IgD-negative memory B cell (primary cell): Measurements from ENCODE around the gene FTCD. TPM values are rescaled to one million over a fixed set of nuclear protein-coding genes. Genes with fewer than 3 reads are reported as not detected.
A peak's percentile ranks its signal among the peaks of the same experiment; 100 is the strongest.
"Not testable (repeated sequence)": the region's sequence is repeated elsewhere in the genome, so short reads cannot be mapped to it uniquely, and the experiment has no call there.

Experiments used
- H3K27ac Mint-ChIP-seq, 3 donors: one replicate each; pipeline ENCODE4 v1.8.0; 2020 to 2022; ENCODE audit warnings: mild to moderate bottlenecking in 3 of 3, mixed read lengths in 3 of 3, moderate library complexity in 1 of 3
- H3K27me3 Mint-ChIP-seq: one replicate; pipeline ENCODE4 v1.8.0; 2021; ENCODE audit warnings: mixed read lengths
- H3K36me3 Mint-ChIP-seq: one replicate; pipeline ENCODE4 v1.8.0; 2020; ENCODE audit warnings: mild to moderate bottlenecking, mixed read lengths
- H3K4me1 Mint-ChIP-seq, 3 donors: one replicate each; pipeline ENCODE4 v1.8.0; 2020 to 2022; ENCODE audit warnings: mixed read lengths in 3 of 3, mild to moderate bottlenecking in 1 of 3
- H3K4me3 Mint-ChIP-seq, 4 donors: one replicate each; pipeline ENCODE4 v1.8.0; 2020 to 2022; ENCODE audit warnings: mild to moderate bottlenecking in 4 of 4, mixed read lengths in 4 of 4, moderate library complexity in 3 of 4
- H3K9me3 Mint-ChIP-seq, 3 donors: one replicate each; pipeline ENCODE4 v1.8.0; 2020 to 2021; ENCODE audit warnings: mixed read lengths in 3 of 3, mild to moderate bottlenecking in 1 of 3
- polyA plus RNA-seq: library from polyadenylated mRNA; unstranded; fragments of 300-500 nt; fragmentation: Illumina TruSeq; gene quantifications from one replicate; pipeline ENCODE4 v1.2.3, GENCODE V29; 2021

The FTCD gene
- polyA plus RNA-seq, 1 donor from 2014 or later = not detected

DNA sequence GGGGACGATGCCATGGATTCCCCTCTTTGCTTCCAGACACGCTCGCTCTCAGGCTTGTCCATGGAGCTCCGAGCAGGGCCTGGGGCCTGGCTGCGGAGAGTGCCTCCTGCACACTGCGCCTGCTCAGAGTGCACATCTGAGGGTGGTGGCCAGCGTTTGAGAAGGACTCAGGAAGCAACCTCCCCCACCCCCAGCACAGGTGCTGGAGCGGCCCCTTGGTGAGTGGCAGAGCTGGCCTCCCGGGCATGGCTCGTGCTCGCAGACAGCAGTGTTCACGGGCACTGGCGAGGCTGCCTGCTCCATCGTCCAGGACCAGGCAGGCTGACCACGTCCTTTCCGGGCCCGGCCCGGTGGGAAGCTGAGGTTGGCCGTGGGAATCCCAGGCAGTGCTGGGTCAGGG is 26.1 kb upstream of the FTCD start:
- H3K4me3 Mint-ChIP-seq = no peak overlapping the region
- no peak overlapping the region for H3K27ac Mint-ChIP-seq
- H3K9me3 Mint-ChIP-seq = peaks cover 3 to 4% (median 4%) of the 10 kb centered on the region in 3 donors
- peaks cover 0 to 6% (median 4%) of the 10 kb centered on the region in 3 donors for H3K4me1 Mint-ChIP-seq
- peaks cover 4% of the 10 kb centered on the region for H3K36me3 Mint-ChIP-seq
- no peaks in the 10 kb centered on the region for H3K27me3 Mint-ChIP-seq

DNA sequence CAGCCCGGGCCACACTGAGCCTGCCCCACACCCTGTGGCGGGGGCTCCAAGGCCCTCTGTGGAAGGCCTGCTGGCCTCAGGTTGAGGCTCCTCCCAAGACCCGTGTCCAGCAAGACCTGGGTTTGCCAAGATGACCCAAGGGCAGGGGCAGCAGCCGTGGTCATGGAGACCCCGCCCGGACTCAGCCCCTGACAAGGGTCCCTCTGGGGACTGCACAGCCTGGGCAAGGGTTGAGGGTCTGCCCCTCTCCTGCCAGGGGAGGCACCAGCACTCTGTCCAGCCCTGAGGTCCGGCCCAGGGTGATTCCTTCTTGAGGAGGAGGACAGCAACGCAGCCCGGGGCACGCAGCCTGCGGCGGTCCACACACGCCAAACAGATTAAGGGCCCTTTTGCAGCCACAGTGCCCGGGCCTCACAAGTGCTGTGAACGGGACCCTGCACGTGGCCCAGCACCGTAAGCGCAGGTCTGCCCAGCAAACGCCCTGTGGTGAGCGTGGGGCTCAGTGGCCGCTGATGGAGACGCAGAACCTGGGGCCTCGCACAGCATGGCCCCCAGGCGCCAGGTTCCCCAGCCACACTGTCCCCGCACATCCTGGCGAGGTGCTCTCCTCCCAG is 25.5 kb upstream of the FTCD start:
- H3K27ac Mint-ChIP-seq = no peak overlapping the region
- no peak overlapping the region for H3K4me3 Mint-ChIP-seq
- peaks cover 0 to 6% (median 4%) of the 10 kb centered on the region in 3 donors for H3K4me1 Mint-ChIP-seq
- no peaks in the 10 kb centered on the region for H3K27me3 Mint-ChIP-seq
- peaks cover 3 to 9% (median 4%) of the 10 kb centered on the region in 3 donors for H3K9me3 Mint-ChIP-seq
- peaks cover 4% of the 10 kb centered on the region for H3K36me3 Mint-ChIP-seq

DNA sequence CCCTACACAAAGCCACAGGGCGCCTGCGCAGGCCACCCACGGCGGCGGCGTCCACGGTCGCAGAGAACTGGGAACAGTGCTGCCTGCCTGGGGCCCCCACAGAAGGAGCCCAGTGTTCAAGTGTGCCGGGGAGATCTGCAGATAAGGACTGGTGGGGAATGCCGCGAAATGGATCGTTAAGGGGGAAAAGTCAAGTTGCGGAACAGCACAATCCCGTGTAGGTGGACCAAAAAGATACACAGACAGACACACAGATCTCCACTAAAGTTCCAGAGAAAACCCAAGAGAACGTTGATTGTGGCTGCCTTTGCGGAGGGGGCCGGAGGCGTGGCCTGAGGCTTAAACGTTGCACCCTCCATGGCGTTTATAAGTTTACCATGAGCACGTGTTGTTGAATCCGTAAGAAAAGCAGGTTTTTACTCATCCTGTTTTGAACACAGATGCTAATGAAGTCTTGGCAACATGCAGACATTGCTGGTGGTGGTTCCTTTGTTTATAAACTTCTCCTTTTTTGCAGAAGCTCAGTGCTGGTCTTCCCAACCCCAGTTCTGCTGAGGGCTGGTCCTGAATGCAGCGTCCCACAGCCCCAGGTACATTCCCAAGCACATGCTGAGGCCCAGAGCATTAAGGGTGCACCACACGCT is 24.8 kb upstream of the FTCD start:
- Mint-ChIP-seq H3K4me3 (peak overlapping the region in 1 of 4 donors; percentile 4), H3K9me3 (peaks cover 3 to 12% (median 8%) of the 10 kb centered on the region in 3 donors), H3K36me3 (peaks cover 4% of the 10 kb centered on the region), H3K27me3 (no peaks in the 10 kb centered on the region), H3K27ac (peak overlapping the region in 1 of 3 donors; percentile 4), H3K4me1 (peaks cover 0 to 4% (median 2%) of the 10 kb centered on the region in 3 donors)

DNA sequence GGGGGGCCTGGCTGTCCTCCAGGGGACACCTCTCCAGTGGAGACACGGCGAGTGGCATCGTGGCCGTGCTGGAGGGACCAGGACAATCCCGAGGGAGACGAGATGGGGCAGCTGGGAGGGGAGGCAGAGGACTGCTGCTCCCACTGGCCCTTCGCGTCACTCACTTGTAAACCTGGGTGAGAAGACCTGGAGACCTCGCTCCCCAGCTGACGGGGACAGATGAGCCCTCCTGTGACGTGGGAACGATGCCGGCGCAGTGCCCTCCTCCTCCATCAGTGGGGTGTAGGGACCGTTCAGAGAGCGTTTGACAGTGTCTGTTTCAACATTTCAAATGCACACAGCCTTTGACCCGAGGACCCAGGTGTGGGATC is 24.3 kb upstream of the FTCD start:
- Mint-ChIP-seq H3K27ac (peak overlapping the region in 1 of 3 donors; percentile 4), H3K4me3 (peak overlapping the region in 1 of 4 donors; percentile 4), H3K36me3 (peaks cover 4% of the 10 kb centered on the region), H3K4me1 (peaks cover 0 to 4% (median 0%) of the 10 kb centered on the region in 3 donors), H3K27me3 (no peaks in the 10 kb centered on the region), H3K9me3 (peaks cover 4 to 17% (median 13%) of the 10 kb centered on the region in 3 donors)

DNA sequence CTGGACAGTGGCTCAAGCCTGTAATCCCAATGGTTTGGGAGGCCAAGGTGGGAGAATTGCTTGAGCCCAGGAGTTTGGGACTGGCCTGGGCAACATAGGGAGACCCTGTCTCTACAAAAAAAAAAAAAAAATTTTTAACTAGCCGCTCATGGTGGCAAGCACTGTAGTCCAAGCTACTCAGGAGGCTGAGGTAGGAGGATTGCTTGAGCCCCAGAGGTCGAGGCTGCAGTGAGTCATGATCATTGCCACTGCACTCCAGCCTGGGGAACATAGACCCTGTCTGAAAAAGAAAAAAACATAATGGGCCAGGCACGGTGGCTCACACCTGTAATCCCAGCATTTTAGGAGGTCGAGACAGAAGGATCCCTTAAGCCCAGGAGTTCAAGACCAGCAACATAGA is 23.6 kb upstream of the FTCD start:
- H3K9me3 Mint-ChIP-seq = peaks cover 5 to 22% (median 18%) of the 10 kb centered on the region in 3 donors
- H3K27me3 Mint-ChIP-seq = peaks cover 1% of the 10 kb centered on the region
- no peak overlapping the region for H3K4me3 Mint-ChIP-seq
- H3K36me3 Mint-ChIP-seq = peaks cover 4% of the 10 kb centered on the region
- peaks cover 0 to 4% (median 0%) of the 10 kb centered on the region in 3 donors for H3K4me1 Mint-ChIP-seq
- H3K27ac Mint-ChIP-seq = no peak overlapping the region

DNA sequence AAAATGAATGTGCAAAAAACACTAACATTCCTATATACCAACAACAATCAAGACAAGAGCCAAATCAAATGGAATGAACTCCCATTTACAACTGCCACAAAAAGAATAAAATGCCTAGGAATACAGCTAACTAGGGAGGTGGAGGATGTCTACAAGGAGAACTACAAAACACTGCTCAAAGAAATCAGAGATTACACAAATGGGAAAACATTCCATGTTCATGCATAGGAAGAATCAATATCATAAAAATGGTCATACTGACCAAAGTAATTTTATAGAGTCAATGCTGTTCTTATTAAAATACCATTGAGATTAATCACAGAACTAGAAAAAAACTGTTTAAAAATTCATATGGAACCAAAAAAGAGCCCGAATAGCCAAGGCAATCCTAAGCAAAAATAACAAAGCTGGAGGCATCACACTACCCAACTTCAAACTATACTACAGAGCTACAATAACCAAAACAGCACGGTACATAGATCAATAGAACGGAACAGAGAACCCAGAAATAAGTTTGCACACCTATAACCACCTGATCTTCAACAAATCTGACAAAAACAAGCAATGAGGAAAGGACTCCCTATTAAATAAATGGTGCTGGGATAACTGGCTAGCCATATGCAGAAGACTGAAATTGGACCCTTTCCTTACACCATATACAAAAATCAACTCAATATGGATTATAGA is 21.2 kb upstream of the FTCD start:
- H3K4me3 Mint-ChIP-seq, H3K36me3 Mint-ChIP-seq, H3K27ac Mint-ChIP-seq, H3K27me3 Mint-ChIP-seq, H3K4me1 Mint-ChIP-seq: not testable (repeated sequence)
- peaks cover 5 to 25% (median 18%) of the 10 kb centered on the region in 3 donors for H3K9me3 Mint-ChIP-seq

DNA sequence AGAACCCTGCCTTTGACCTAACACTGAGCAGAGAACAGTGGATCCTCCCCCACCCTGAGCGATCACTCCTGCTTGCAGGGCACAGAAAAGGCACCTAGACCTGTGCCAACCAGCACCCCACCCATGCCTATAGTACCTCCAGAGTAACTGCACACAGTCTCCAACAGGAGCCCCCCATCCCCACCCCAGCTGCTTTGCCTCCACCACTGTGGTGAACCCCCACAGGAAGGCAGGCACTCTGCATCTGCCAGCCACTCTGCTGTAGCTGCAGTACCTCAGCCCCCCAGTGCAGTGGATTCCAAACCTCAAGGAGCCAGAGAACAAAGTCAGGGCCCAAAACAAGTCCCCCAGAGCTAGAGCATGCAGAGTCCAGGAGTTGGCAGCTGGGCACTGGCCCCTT is 18.2 kb upstream of the FTCD start:
- H3K9me3 Mint-ChIP-seq = peaks cover 5 to 25% (median 18%) of the 10 kb centered on the region in 3 donors
- H3K4me3 Mint-ChIP-seq = peak overlapping the region in 1 of 4 donors; percentile 33
- H3K36me3 Mint-ChIP-seq = peaks cover 4% of the 10 kb centered on the region
- no peak overlapping the region for H3K27ac Mint-ChIP-seq
- H3K4me1 Mint-ChIP-seq = peaks cover 3 to 4% (median 3%) of the 10 kb centered on the region in 3 donors
- peaks cover 1% of the 10 kb centered on the region for H3K27me3 Mint-ChIP-seq

DNA sequence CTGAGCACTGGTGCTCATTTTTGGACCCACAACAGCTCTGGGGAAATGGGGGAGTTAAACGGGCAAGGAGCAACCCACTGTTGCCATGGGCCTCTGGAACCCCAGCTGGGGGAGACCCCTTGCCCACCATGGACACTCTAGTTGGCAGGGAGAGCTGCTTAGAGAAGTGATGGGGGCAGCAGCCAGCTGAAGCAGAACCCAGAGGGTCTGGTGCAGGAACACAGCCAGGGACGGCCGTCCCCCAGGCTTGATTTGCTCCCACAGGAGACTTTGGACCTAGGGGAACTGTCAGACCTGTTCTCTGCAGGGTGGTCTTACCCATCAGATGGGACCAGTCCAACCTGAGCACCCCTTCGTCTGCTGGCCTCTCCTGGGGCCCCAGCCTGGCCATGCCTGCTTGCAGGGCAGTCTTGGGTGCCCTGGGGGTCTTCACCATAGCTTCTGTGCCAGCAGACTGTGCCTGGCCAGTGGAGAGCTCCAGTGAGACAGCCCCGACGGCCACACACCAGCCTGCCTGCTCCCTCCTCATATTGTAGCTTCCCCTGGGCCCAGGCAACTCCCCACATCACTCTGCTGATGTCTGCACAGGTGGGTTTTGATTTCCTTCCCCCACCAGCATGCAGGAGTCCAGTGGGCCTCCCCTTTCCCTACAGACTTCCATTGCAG is 17.6 kb upstream of the FTCD start:
- peaks cover 3 to 25% (median 18%) of the 10 kb centered on the region in 3 donors for H3K9me3 Mint-ChIP-seq
- peak overlapping the region in 1 of 4 donors; percentile 32 for H3K4me3 Mint-ChIP-seq
- peaks cover 2% of the 10 kb centered on the region for H3K36me3 Mint-ChIP-seq
- peaks cover 3 to 4% (median 3%) of the 10 kb centered on the region in 3 donors for H3K4me1 Mint-ChIP-seq
- H3K27ac Mint-ChIP-seq = no peak overlapping the region
- peaks cover 1% of the 10 kb centered on the region for H3K27me3 Mint-ChIP-seq

DNA sequence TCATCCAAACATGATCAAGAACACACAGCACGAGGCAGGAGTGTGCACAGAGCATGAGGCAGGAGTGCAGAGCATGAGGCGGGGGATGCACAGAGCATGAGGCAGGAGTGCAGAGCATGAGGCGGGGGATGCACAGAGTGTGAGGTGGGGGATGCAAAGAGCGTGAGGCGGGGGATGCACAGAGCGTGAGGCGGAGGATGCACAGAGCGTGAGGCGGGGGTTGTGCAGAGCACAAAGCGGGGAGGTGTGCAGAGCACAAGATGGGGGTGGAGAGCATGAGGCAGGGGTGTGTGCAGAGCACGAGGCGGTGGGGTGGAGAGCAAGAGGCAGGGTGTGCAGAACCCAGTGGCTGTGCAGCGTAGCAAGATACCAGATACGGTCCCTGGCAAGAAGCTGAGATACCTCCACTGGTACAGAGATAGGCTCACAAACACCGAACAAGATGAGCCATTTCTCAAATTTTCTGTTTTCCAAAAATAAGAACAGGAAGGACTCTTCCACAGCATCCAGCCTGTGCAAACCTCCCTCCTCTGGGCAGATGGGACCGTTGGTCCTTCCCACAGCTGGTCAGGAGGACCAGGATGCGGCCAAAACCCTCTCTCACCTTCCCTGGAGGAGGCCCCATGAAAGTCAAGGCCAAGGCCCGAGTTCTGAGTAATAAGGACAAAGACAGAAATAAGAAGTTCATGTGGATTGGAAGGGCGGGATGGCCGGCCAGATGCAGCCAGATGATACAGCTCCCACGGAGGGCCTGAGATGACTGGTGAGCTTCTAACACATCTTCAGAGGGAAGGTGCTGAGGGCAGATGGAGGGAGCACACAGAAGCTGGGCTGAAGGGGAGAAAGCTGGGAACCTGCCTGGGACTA is 16.9 kb upstream of the FTCD start:
- peaks cover 2% of the 10 kb centered on the region for H3K36me3 Mint-ChIP-seq
- peaks cover 1% of the 10 kb centered on the region for H3K27me3 Mint-ChIP-seq
- H3K4me3 Mint-ChIP-seq = peak overlapping the region in 1 of 4 donors; percentile 22
- H3K4me1 Mint-ChIP-seq = peaks cover 0 to 5% (median 3%) of the 10 kb centered on the region in 3 donors
- H3K27ac Mint-ChIP-seq = no peak overlapping the region
- peaks cover 2 to 23% (median 14%) of the 10 kb centered on the region in 3 donors for H3K9me3 Mint-ChIP-seq

DNA sequence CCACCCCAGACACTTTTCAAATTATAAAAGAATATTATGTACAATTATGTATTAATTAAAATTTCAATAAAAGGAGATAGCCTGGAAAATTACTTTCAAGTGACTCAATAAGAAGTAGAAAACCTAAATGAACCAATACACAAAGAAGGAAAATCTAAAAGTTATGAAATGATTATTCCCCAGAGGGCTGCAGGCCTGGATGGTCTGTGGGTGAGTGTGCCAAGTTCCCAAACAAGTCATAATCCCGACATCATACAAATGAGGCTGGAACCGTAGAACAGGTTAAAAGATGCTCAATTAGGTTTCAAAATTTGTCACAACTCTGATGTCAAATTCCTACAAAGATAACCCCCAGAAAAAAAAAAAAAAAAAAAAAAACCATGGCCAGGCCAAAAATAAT is 16.2 kb upstream of the FTCD start:
- Mint-ChIP-seq H3K36me3 (peaks cover 5% of the 10 kb centered on the region), H3K4me3 (no peak overlapping the region), H3K27me3 (peaks cover 1% of the 10 kb centered on the region), H3K9me3 (peaks cover 2 to 22% (median 14%) of the 10 kb centered on the region in 3 donors), H3K4me1 (peaks cover under 1 to 5% (median 3%) of the 10 kb centered on the region in 3 donors), H3K27ac (peak overlapping the region in 1 of 3 donors; percentile 64)

DNA sequence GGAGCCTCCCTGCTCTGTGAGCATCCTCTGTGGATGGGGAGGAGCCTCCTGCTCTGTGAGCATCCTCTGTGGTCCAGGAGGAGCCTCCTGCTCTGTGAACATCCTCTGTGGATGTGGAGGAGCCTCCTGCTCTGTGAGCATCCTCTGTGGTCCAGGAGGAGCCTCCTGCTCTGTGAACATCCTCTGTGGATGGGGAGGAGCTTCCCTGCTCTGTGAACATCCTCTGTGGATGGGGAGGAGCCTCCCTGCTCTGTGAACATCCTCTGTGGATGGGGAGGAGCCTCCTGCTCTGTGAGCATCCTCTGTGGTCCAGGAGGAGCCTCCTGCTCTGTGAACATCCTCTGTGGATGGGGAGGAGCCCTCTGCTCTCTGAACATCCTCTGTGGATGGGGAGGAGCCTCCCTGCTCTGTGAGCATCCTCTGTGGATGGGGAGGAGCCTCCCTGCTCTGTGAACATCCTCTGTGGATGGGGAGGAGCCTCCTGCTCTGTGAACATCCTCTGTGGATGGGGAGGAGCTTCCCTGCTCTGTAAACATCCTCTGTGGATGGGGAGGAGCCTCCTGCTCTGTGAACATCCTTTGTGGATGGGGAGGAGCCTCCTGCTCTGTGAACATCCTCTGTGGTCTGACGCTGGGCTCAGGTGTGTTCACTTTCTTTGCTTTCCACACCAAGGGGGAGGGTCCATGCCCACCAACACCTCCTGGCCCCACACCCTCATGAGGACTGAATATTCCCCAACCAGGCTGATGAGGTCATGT is 15.2 kb upstream of the FTCD start:
- H3K4me1 Mint-ChIP-seq, H3K36me3 Mint-ChIP-seq, H3K27me3 Mint-ChIP-seq, H3K4me3 Mint-ChIP-seq: not testable (repeated sequence)
- H3K27ac Mint-ChIP-seq = peak overlapping the region in 1 of 3 donors; percentile 64
- peaks cover 2 to 16% (median 14%) of the 10 kb centered on the region in 3 donors for H3K9me3 Mint-ChIP-seq

DNA sequence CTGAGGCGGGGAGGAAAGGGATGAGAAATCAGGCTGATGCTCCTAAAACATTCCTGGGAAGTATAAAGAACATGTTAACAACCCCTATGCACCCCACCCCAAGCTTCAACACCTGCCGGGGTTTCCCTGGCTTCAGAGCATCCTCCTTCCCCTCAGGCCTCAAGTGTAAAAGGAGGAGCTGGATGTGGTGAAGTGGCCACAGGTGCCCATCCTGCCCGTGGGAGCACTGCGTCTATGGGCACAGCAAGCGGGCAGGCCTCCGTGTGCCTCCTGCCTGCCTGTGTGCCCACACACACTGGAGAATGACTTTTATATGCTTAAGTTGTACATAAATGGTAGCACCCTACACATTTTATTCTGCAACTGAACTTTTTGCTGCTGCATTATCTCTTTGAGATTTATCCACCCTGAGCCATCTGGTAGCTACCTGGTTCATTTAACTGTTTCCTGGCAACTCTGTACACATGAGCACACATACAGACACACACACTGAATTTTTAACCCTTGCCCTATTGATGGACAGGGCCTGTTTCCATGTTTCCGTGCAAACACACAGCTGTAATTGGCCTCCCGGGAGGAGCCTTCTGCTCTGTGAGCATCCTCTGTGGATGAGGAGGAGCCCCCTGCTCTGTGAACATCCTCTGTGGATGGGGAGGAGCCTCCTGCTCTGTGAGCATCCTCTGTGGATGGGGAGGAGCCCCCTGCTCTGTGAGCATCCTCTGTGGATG is 13.4 kb upstream of the FTCD start:
- Mint-ChIP-seq H3K4me3 (no peak overlapping the region), H3K9me3 (peaks cover 0 to 3% (median 0%) of the 10 kb centered on the region in 3 donors), H3K27ac (no peak overlapping the region), H3K4me1 (peaks cover 3 to 5% (median 4%) of the 10 kb centered on the region in 3 donors), H3K27me3 (no peaks in the 10 kb centered on the region), H3K36me3 (peaks cover 4% of the 10 kb centered on the region)

DNA sequence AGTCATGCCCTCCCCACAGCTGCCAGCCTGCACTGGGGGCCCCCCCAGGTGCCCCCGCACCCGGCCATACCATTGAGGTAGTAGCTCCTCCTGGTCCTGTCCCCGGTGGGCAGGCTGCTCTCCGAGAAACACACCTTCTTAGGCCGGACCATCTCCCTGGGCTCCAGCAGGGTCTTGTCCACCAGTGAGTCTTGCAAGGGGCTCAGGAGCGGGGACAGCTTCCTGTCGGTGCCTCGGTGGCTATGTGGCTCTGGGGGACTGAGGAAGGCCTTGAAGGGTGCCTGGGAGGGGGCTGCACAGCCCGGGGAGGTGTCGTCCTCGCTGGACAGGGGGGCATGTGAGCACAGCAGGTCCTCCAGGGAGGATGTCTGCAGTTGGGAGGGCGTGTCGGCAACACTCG is 12.9 kb upstream of the FTCD start:
- H3K4me3 Mint-ChIP-seq = no peak overlapping the region
- no peak overlapping the region for H3K27ac Mint-ChIP-seq
- H3K9me3 Mint-ChIP-seq = no peaks in the 10 kb centered on the region
- H3K36me3 Mint-ChIP-seq = peaks cover 4% of the 10 kb centered on the region
- no peaks in the 10 kb centered on the region for H3K27me3 Mint-ChIP-seq
- peaks cover 3 to 4% (median 3%) of the 10 kb centered on the region in 3 donors for H3K4me1 Mint-ChIP-seq
